A549 (cell line): ENCODE data around the gene PUS1. TPM values are rescaled to one million over a fixed set of nuclear protein-coding genes. Genes with fewer than 3 reads are reported as not detected.
"Not testable (repeated sequence)": the region's sequence is repeated elsewhere in the genome, so short reads cannot be mapped to it uniquely, and the experiment has no call there.

Experiments
- ATAC-seq, 2 experiments: fragments of 200-7000 bp in 1 of 2; fragments of >200 bp in 1 of 2; cut with Nextera tagmentation in 1 of 2; cut with Tn5 transposase in 1 of 2; 3 replicates each; pipeline versions ENCODE4 v1.8.0 to v1.9.1; 2018 to 2020; ENCODE audit warnings: mild to moderate bottlenecking in 1 of 2, moderate library complexity in 1 of 2
- CTCF ChIA-PET: fragments of 300-600 bp; sonication (Branson Sonifier 250); formaldehyde crosslinking; extraction: SDS; loops from one replicate; lab custom pipeline; 2021; ENCODE audit warnings: antibody characterized with exemption, inconsistent platforms; lab: Yijun Ruan, JAX
- POLR2A ChIA-PET: fragments of 350-600 bp; formaldehyde crosslinking; extraction: SDS; loops from one replicate; lab custom pipeline; 2021; ENCODE audit warnings: antibody characterized with exemption, inconsistent platforms; lab: Yijun Ruan, JAX
- DNase-seq, 2 experiments: peaks; one replicate each; pipeline versions ENCODE4 v3.0.0 to v3.0.0-alpha.2; 2011 to 2016; ENCODE audit warnings: low read depth in 1 of 2, low spot score in 1 of 2
- FAIRE-seq: peaks from 2 replicates; lab custom pipeline; 2011; peaks lifted over from hg19 to GRCh38; lab: Jason Lieb, UNC
- H3K27ac ChIP-seq, 2 experiments: fragments of >200 bp; sonication (Bioruptor Twin); formaldehyde crosslinking; 3 replicates each; pipeline ENCODE4 v1.5.1; 2016 to 2017
- H3K4me1 ChIP-seq: fragments of >200 bp; sonication (Bioruptor Twin); formaldehyde crosslinking; 3 replicates; pipeline ENCODE4 v1.6.1; 2016
- H3K4me2 ChIP-seq: fragments of >200 bp; sonication (Bioruptor Twin); formaldehyde crosslinking; 3 replicates; pipeline ENCODE4 v1.6.1; 2016
- H3K4me3 ChIP-seq: fragments of >200 bp; sonication (Bioruptor Twin); formaldehyde crosslinking; 3 replicates; pipeline ENCODE4 v1.5.1; 2016
- H3K9me3 ChIP-seq: fragments of >200 bp; sonication (Bioruptor Twin); formaldehyde crosslinking; 3 replicates; pipeline ENCODE4 v1.6.1; 2016
- BHLHE40 ChIP-seq: IDR thresholded peaks from 2 replicates; pipeline ENCODE4 v1.6.1; 2012; ENCODE audit warnings: low read depth, low read length, inconsistent platforms
- CHD4 ChIP-seq: fragments of 200-600 bp; sonication (generic); IDR thresholded peaks from 2 replicates; pipeline ENCODE4 v1.6.1; 2016; ENCODE audit warnings: antibody characterized with exemption, mild to moderate bottlenecking, borderline replicate concordance
- EP300 ChIP-seq, 2 experiments: fragments of >200 bp; sonication (Bioruptor Twin); formaldehyde crosslinking; IDR thresholded peaks; 2 replicates in 1 of 2; 3 replicates in 1 of 2; pipeline ENCODE4 v1.6.1; 2016 to 2017
- GATA3 ChIP-seq: IDR thresholded peaks from 2 replicates; pipeline ENCODE4 v1.6.1; 2012; ENCODE audit warnings: borderline replicate concordance
- HDAC2 ChIP-seq: fragments of 200-600 bp; sonication (generic); IDR thresholded peaks from 2 replicates; pipeline ENCODE4 v1.6.1; 2016
- HOXB13 ChIP-seq: fragments of 250-450 bp; sonication (Bioruptor Pico); IDR thresholded peaks from 2 replicates; pipeline ENCODE4 v1.5.0; 2020; ENCODE audit warnings: low read depth, mild to moderate bottlenecking, moderate library complexity
- JUN ChIP-seq, 2 experiments: fragments of >200 bp; sonication (Bioruptor Twin); formaldehyde crosslinking; IDR thresholded peaks; 2 replicates in 1 of 2; 3 replicates in 1 of 2; pipeline ENCODE4 v1.6.1; 2016 to 2017
- KDM1A ChIP-seq: fragments of 200-600 bp; sonication (generic); IDR thresholded peaks from 2 replicates; pipeline ENCODE4 v1.6.1; 2016; ENCODE audit warnings: low read depth, mild to moderate bottlenecking
- MAFK ChIP-seq: fragments of 450-650 bp; IDR thresholded peaks from 2 replicates; pipeline ENCODE4 v1.6.1; 2014; ENCODE audit not compliant: partially characterized antibody
- MAZ ChIP-seq: fragments of 150-350 bp; IDR thresholded peaks from 2 replicates; pipeline ENCODE4 v1.6.1; 2014; ENCODE audit warnings: antibody characterized with exemption, low read depth, low read length, borderline replicate concordance
- MYC ChIP-seq: IDR thresholded peaks from 2 replicates; pipeline ENCODE4 v1.6.1; 2012; ENCODE audit warnings: mild to moderate bottlenecking, inconsistent platforms, low read length, improper control_type of control experiment, borderline replicate concordance
- NR3C1 ChIP-seq: fragments of >200 bp; sonication (Bioruptor Twin); formaldehyde crosslinking; IDR thresholded peaks from 3 replicates; pipeline ENCODE4 v1.6.1; 2017
- PHF8 ChIP-seq: fragments of 200-600 bp; sonication (generic); IDR thresholded peaks from 2 replicates; pipeline ENCODE4 v1.6.1; 2016; ENCODE audit warnings: low read depth, mild to moderate bottlenecking, antibody characterized with exemption, moderate library complexity, borderline replicate concordance
- POLR2A ChIP-seq: IDR thresholded peaks from 2 replicates; pipeline ENCODE4 v1.6.1; 2012; ENCODE audit warnings: mild to moderate bottlenecking, low read length
- RARB ChIP-seq: fragments of 250-450 bp; sonication (Bioruptor Pico); IDR thresholded peaks from 2 replicates; pipeline ENCODE4 v1.8.0; 2021; ENCODE audit warnings: mild to moderate bottlenecking, moderate library complexity
- RCOR1 ChIP-seq: fragments of 150-350 bp; IDR thresholded peaks from 2 replicates; pipeline ENCODE4 v1.6.1; 2014; ENCODE audit warnings: antibody characterized with exemption, low read length, low read depth
- SREBF2 ChIP-seq: fragments of 450-650 bp; IDR thresholded peaks from 2 replicates; pipeline ENCODE4 v1.6.1; 2014; ENCODE audit warnings: mild to moderate bottlenecking, moderate library complexity
- TP53 ChIP-seq: fragments of 250-450 bp; sonication (Bioruptor Pico); IDR thresholded peaks from 2 replicates; pipeline ENCODE4 v1.5.0; 2021; ENCODE audit warnings: mild to moderate bottlenecking, moderate library complexity
- ZFP36 ChIP-seq: fragments of 450-650 bp; IDR thresholded peaks from 2 replicates; pipeline ENCODE4 v1.6.1; 2014; ENCODE audit warnings: borderline replicate concordance; ENCODE audit not compliant: partially characterized antibody
- WGBS: methylation state at CpG from one replicate; pipeline ENCODE4 v1.1.6; 2017; ENCODE audit errors: missing lambda C conversion rate; 5-methylcytosine and 5-hydroxymethylcytosine counted together
- polyA plus RNA-seq, 4 experiments: library from polyadenylated mRNA; depleted of rRNA in 3 of 4; stranded (reverse); fragments of >200 nt; fragmentation: RNase III in 1 of 4; extraction: RNeasy Plus Mini Kit Qiagen cat#74134 plus additional on column Dnase treatment in 1 of 4; gene quantifications; 2 replicates in 3 of 4; 3 replicates in 1 of 4; pipeline ENCODE4 v1.2.3, GENCODE V29; 2011 to 2017
- TF ChIP-seq, protein P1 (sequence below): fragments of 200-600 bp; sonication (generic); IDR thresholded peaks from 2 replicates; pipeline ENCODE4 v1.6.1; 2016; ENCODE audit warnings: antibody characterized with exemption, mild to moderate bottlenecking, moderate library complexity
- TF ChIP-seq, protein P2 (sequence below): fragments of >200 bp; sonication (Bioruptor Twin); formaldehyde crosslinking; IDR thresholded peaks from 3 replicates; pipeline ENCODE4 v1.6.1; 2016
- TF ChIP-seq, protein P3 (sequence below): fragments of >200 bp; sonication (Bioruptor Twin); formaldehyde crosslinking; IDR thresholded peaks from 3 replicates; pipeline ENCODE4 v1.5.1; 2016
- TF ChIP-seq, protein P4 (sequence below): fragments of >200 bp; sonication (Bioruptor Twin); formaldehyde crosslinking; IDR thresholded peaks from 2 replicates; pipeline ENCODE4 v1.6.1; 2016

The PUS1 gene
- polyA plus RNA-seq, 2 of the 4 experiments (the other 2 are of a cell fraction) = 51.1 to 62.8 TPM

DNA sequence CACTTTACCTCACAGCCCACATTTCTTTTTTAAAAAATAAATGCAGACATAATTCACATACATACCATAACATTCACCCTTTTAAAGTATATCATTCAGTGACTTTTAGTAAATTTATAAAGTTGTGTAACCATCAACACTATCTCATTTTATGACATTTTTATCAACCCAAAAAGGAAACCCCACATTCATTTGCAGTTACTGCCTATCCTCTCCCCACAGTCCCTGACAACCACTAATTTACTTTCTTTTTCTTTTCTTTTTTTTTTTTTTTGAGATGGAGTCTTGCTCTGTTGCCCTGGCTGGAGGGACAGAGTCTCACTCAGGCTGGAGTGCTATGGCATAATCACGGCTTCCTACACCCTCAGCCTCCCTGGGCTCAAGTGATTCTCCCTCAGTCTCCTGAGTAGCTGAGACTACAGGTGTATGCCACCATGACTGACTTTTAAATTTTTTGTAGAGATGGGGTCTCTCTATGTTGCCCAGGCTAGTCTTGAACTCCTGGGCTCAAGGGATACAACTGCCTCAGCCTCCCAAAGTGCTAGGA lies 19.2 kb downstream of the PUS1 start:
- POLR2A ChIA-PET = no interaction called here
- Histone ChIP-seq H3K27ac (no peak overlapping the region), H3K4me3 (no peak overlapping the region), H3K4me1 (peaks cover 7% of the 10 kb centered on the region), H3K4me2 (no peak overlapping the region), H3K9me3 (no peaks in the 10 kb centered on the region)
- DNase-seq (no peak), FAIRE-seq (no peak), ATAC-seq (no peak)
- TF ChIP-seq GATA3 (no peak), MAFK (no peak), RARB (CRISPR knock-in tag) (no peak), HDAC2 (no peak), NR3C1 (no peak), BHLHE40 (no peak), RCOR1 (no peak), PHF8 (no peak)
- TF ChIP-seq, protein P1, sequence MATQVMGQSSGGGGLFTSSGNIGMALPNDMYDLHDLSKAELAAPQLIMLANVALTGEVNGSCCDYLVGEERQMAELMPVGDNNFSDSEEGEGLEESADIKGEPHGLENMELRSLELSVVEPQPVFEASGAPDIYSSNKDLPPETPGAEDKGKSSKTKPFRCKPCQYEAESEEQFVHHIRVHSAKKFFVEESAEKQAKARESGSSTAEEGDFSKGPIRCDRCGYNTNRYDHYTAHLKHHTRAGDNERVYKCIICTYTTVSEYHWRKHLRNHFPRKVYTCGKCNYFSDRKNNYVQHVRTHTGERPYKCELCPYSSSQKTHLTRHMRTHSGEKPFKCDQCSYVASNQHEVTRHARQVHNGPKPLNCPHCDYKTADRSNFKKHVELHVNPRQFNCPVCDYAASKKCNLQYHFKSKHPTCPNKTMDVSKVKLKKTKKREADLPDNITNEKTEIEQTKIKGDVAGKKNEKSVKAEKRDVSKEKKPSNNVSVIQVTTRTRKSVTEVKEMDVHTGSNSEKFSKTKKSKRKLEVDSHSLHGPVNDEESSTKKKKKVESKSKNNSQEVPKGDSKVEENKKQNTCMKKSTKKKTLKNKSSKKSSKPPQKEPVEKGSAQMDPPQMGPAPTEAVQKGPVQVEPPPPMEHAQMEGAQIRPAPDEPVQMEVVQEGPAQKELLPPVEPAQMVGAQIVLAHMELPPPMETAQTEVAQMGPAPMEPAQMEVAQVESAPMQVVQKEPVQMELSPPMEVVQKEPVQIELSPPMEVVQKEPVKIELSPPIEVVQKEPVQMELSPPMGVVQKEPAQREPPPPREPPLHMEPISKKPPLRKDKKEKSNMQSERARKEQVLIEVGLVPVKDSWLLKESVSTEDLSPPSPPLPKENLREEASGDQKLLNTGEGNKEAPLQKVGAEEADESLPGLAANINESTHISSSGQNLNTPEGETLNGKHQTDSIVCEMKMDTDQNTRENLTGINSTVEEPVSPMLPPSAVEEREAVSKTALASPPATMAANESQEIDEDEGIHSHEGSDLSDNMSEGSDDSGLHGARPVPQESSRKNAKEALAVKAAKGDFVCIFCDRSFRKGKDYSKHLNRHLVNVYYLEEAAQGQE = no peak
- CTCF ChIA-PET = interaction anchor here (5.9 kb wide), 1 partner anchor 97 kb away, joined by 58 read pairs; no protein-coding TSS in a partner anchor
- WGBS = 95% methylated on average over 1 of the region's 1 CpG

DNA sequence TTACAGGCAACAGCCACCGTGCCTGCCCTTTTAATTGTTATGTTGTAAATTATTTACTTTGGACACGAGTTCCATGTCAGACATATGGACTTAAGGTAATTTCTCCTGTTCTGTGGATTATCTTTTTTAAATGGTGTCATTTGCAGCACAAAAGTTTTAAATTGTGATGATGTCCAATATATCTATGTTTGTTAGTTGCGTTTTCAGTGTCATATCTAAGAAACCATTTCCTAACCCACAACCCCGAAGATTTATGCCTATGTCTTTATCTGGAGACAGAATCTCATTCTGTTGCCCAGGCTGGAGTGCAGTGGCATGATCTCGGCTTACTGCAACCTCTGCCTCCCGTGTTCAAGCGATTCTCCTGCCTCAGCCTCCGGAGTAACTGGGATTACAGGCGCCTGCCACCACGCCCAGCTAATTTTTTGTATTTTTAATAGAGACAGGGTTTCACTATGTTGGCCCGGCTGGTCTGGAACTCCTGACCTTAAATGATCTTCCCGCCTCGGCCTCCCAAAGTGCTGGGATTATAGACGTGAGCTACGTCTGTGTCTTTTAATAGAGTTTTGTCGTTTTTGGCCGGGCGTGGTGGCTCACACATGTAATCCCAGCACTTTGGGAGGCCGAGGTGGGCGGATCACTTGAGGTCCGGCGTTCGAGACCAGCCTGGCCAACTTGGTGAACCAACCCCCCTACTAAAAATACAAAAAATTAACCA lies 19.8 kb downstream of the PUS1 start:
- not testable (repeated sequence) for FAIRE-seq, H3K9me3 ChIP-seq, ATAC-seq, H3K4me1 ChIP-seq, DNase-seq
- peak overlapping the region; percentile 63 for H3K4me2 ChIP-seq
- ChIA-PET CTCF (interaction anchor here (0.7 to 5.9 kb wide), 10 partner anchors 14 to 114 kb away, joined by 3 to 58 read pairs (median 4); no protein-coding TSS in a partner anchor), POLR2A (interaction anchor here (0.7 to 1.5 kb wide), 3 partner anchors 19 to 99 kb away, joined by 3 to 6 read pairs (median 4); no protein-coding TSS in a partner anchor)
- H3K27ac ChIP-seq = peak overlapping the region; percentile 75 to 98
- 71% methylated on average over 23 of the region's 23 CpGs for WGBS
- 0 out of 2 replicates have a peak, but pooled peaks have one; percentile 15 for TF ChIP-seq KDM1A
- peak overlapping the region; percentile 36 for H3K4me3 ChIP-seq

DNA sequence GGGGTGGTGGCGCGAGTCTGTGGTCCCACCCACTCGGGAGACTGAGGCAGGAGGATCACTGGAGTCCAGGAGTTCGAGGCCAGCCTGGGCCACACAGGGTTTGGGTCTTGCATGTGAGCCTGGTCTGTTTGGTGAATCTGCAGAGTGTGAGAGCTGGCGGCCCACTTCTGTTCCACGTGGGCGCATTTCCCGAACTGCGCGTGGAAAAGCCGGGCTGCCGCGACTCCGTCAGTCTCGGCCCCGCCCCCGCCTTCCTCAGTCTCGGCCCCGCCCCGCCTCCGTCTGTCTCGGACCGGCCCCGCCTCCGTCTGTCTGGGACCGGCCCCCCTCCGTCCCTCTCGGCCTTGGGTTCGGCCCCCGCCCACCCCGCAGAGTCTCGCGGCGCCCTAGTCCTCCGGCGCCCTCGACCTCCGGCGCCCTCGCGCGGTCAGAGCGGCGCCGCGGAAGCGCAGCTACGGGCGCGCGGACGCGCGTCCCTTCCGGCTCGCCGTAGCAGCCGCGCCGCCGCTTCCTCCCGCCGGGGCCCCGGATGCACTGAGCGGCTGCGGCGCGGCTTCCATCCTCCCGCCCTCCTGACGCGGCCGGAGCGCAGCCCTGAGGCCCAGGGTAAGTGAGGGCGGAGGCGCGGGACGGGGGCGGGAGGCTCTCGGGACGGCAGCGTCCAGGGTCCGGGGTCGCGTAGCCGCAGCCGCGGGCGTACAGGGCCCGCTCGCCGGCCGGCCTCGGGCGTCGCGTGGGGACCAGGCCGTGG lies 20.5 kb downstream of the PUS1 start, which contains the start of gene EP400:
TSS of gene EP400 (plus strand) at position 512 of the 751 bp plus-strand sequence. CDS start 10,678 bp downstream, outside the sequence.
- ATAC-seq (peak; percentile 89 to 90), FAIRE-seq (no peak), DNase-seq (peak; percentile 87 to 95)
- Histone ChIP-seq H3K4me3 (peak within 1 kb of the TSS; percentile 81), H3K4me1 (peaks cover 7% of the 10 kb centered on the region), H3K27ac (peak within 1 kb of the TSS; percentile 93 to 98), H3K9me3 (no peaks in the 10 kb centered on the region), H3K4me2 (peak within 1 kb of the TSS; percentile 80)
- 2% methylated on average over 40 of the region's 97 CpGs for WGBS
- CTCF ChIA-PET = interaction anchor here (0.6 to 5.9 kb wide), 22 partner anchors 14 to 848 kb away, joined by 3 to 58 read pairs (median 3); no protein-coding TSS in a partner anchor
- POLR2A ChIA-PET = interaction anchor here (0.7 to 1.5 kb wide), 4 partner anchors 13 to 100 kb away, joined by 3 to 6 read pairs (median 4); no protein-coding TSS in a partner anchor
- TF ChIP-seq, protein P2, sequence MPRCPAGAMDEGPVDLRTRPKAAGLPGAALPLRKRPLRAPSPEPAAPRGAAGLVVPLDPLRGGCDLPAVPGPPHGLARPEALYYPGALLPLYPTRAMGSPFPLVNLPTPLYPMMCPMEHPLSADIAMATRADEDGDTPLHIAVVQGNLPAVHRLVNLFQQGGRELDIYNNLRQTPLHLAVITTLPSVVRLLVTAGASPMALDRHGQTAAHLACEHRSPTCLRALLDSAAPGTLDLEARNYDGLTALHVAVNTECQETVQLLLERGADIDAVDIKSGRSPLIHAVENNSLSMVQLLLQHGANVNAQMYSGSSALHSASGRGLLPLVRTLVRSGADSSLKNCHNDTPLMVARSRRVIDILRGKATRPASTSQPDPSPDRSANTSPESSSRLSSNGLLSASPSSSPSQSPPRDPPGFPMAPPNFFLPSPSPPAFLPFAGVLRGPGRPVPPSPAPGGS = 0 out of 3 replicates have a peak, but pooled peaks have one; percentile 58
- TF ChIP-seq RCOR1 (no peak), PHF8 (peak; percentile 89; the same call in 1 of the 2 replicates), EP300 (IDR thresholded peaks at IDR 0.05) (0 out of 5 replicates have a peak, but pooled peaks of 1 of the 2 experiments have one; percentile 28), HOXB13 (CRISPR knock-in tag) (peak; percentile 59; the same call in 1 of the 2 replicates), TP53 (CRISPR knock-in tag) (peak; percentile 16; the same call in 1 of the 2 replicates), POLR2A (peak; percentile 57), ZFP36 (no peak), JUN (IDR thresholded peaks at IDR 0.05) (peak; percentile 69 to 93; a peak in 4 of 5 replicates), MYC (peak; percentile 49; the same call in 1 of the 2 replicates), CHD4 (0 out of 2 replicates have a peak, but pooled peaks have one; percentile 72), MAZ (peak; percentile 81; the same call in 1 of the 2 replicates), SREBF2 (no peak)
- TF ChIP-seq, protein P3, sequence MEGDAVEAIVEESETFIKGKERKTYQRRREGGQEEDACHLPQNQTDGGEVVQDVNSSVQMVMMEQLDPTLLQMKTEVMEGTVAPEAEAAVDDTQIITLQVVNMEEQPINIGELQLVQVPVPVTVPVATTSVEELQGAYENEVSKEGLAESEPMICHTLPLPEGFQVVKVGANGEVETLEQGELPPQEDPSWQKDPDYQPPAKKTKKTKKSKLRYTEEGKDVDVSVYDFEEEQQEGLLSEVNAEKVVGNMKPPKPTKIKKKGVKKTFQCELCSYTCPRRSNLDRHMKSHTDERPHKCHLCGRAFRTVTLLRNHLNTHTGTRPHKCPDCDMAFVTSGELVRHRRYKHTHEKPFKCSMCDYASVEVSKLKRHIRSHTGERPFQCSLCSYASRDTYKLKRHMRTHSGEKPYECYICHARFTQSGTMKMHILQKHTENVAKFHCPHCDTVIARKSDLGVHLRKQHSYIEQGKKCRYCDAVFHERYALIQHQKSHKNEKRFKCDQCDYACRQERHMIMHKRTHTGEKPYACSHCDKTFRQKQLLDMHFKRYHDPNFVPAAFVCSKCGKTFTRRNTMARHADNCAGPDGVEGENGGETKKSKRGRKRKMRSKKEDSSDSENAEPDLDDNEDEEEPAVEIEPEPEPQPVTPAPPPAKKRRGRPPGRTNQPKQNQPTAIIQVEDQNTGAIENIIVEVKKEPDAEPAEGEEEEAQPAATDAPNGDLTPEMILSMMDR = peak; percentile 85
- TF ChIP-seq, protein P4, sequence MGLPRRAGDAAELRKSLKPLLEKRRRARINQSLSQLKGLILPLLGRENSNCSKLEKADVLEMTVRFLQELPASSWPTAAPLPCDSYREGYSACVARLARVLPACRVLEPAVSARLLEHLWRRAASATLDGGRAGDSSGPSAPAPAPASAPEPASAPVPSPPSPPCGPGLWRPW = no peak
